Neuronal stem cell (in vitro differentiated cells): ENCODE measurements around the gene ST7.

Experiments
- DNase-seq: peaks from one replicate; pipeline ENCODE4 v3.0.0-alpha.2; 2013; ENCODE audit warnings: low spot score
- H2AFZ ChIP-seq: one replicate; pipeline ENCODE4 v1.6.1; 2013; ENCODE audit warnings: mild to moderate bottlenecking, low read length, inconsistent platforms
- H2AK5ac ChIP-seq: 2 replicates; pipeline ENCODE4 v1.6.1; 2013; ENCODE audit warnings: low read depth, mild to moderate bottlenecking, inconsistent platforms, low read length, moderate library complexity, mixed read lengths
- H2BK120ac ChIP-seq: 2 replicates; pipeline ENCODE4 v1.6.1; 2013; ENCODE audit warnings: low read depth, mild to moderate bottlenecking, inconsistent platforms, low read length, moderate library complexity, mixed read lengths
- H2BK12ac ChIP-seq: one replicate; pipeline ENCODE4 v1.6.1; 2013; ENCODE audit warnings: low read length, inconsistent platforms
- H2BK15ac ChIP-seq: 2 replicates; pipeline ENCODE4 v1.6.1; 2013; ENCODE audit warnings: mild to moderate bottlenecking, low read length, inconsistent platforms, mixed read lengths
- H2BK5ac ChIP-seq: one replicate; pipeline ENCODE4 v1.6.1; 2013; ENCODE audit warnings: inconsistent platforms, mild to moderate bottlenecking, low read length, moderate library complexity
- H3K14ac ChIP-seq: one replicate; pipeline ENCODE4 v1.6.1; 2013; ENCODE audit warnings: low read length, inconsistent platforms
- H3K18ac ChIP-seq: 2 replicates; pipeline ENCODE4 v1.6.1; 2013; ENCODE audit warnings: low read length, inconsistent platforms
- H3K23ac ChIP-seq: 2 replicates; pipeline ENCODE4 v1.6.1; 2013; ENCODE audit warnings: low read depth, mild to moderate bottlenecking, mixed read lengths, low read length, inconsistent platforms; ENCODE audit not compliant: poor library complexity
- H3K27ac ChIP-seq: replicated peaks from 3 replicates; pipeline ENCODE4 v1.5.1; 2013; ENCODE audit warnings: low read length, inconsistent platforms
- H3K27me3 ChIP-seq, 3 experiments: 2 replicates each; pipeline ENCODE4 v1.6.1; 2013; ENCODE audit warnings: low read length in 3 of 3, mild to moderate bottlenecking in 2 of 3, inconsistent platforms in 1 of 3, low read depth in 1 of 3, mixed read lengths in 1 of 3, moderate library complexity in 1 of 3; ENCODE audit not compliant: control insufficient read depth in 3 of 3, insufficient read depth in 3 of 3
- H3K36me3 ChIP-seq, 2 donors: replicated peaks in 1 of 2; 2 replicates each; pipeline ENCODE4 v1.6.1; 2013; ENCODE audit warnings: low read length in 2 of 2; ENCODE audit not compliant: control insufficient read depth in 2 of 2, insufficient read depth in 2 of 2
- H3K4ac ChIP-seq: 2 replicates; pipeline ENCODE4 v1.6.1; 2013; ENCODE audit warnings: inconsistent platforms, mild to moderate bottlenecking, low read length, moderate library complexity
- H3K4me1 ChIP-seq, 2 donors: 1 replicate in 1 of 2; 2 replicates in 1 of 2; pipeline ENCODE4 v1.6.1; 2013; ENCODE audit warnings: low read length in 2 of 2, low read depth in 1 of 2; ENCODE audit not compliant: control insufficient read depth in 2 of 2, insufficient read depth in 1 of 2
- H3K4me2 ChIP-seq: one replicate; pipeline ENCODE4 v1.6.1; 2013; ENCODE audit warnings: mild to moderate bottlenecking, low read length, inconsistent platforms; ENCODE audit not compliant: insufficient read depth, poor library complexity, severe bottlenecking
- H3K4me3 ChIP-seq, 2 donors: 2 replicates each; pipeline ENCODE4 v1.5.1; 2013; ENCODE audit warnings: low read length in 2 of 2, mild to moderate bottlenecking in 2 of 2, inconsistent platforms in 1 of 2, moderate library complexity in 1 of 2
- H3K79me1 ChIP-seq: one replicate; pipeline ENCODE4 v1.6.1; 2013; ENCODE audit warnings: low read depth, mild to moderate bottlenecking, inconsistent platforms, low read length, moderate library complexity
- H3K9ac ChIP-seq: one replicate; pipeline ENCODE4 v1.6.1; 2013; ENCODE audit warnings: mild to moderate bottlenecking, low read depth, low read length, inconsistent platforms; ENCODE audit not compliant: poor library complexity
- H3K9me3 ChIP-seq, 2 donors: replicated peaks in 1 of 2; 2 replicates each; pipeline versions ENCODE3 to v1.6.1; 2013; ENCODE audit warnings: low read length in 2 of 2, mild to moderate bottlenecking in 2 of 2, inconsistent platforms in 1 of 2, low read depth in 1 of 2, mixed read lengths in 1 of 2, moderate library complexity in 1 of 2; ENCODE audit not compliant: control insufficient read depth in 2 of 2, insufficient read depth in 1 of 2
- H4K8ac ChIP-seq: one replicate; pipeline ENCODE4 v1.6.1; 2013; ENCODE audit warnings: low read depth, mild to moderate bottlenecking, inconsistent platforms, low read length, moderate library complexity
- H4K91ac ChIP-seq: one replicate; pipeline ENCODE4 v1.6.1; 2013; ENCODE audit warnings: low read length, low read depth, mild to moderate bottlenecking, inconsistent platforms; ENCODE audit not compliant: poor library complexity
- WGBS, 2 donors: extraction: QIAGEN DNeasy Blood & Tissue Kit; methylation state at CpG; one replicate each; pipeline ENCODE4 v1.1.7; 2013; ENCODE audit warnings: missing lambda C conversion rate in 2 of 2, mixed read lengths in 1 of 2; ENCODE audit not compliant: insufficient read length in 2 of 2, insufficient replicate concordance in 1 of 2; ENCODE audit errors: extremely low coverage in 2 of 2; 5-methylcytosine and 5-hydroxymethylcytosine counted together

The ST7 gene

DNA sequence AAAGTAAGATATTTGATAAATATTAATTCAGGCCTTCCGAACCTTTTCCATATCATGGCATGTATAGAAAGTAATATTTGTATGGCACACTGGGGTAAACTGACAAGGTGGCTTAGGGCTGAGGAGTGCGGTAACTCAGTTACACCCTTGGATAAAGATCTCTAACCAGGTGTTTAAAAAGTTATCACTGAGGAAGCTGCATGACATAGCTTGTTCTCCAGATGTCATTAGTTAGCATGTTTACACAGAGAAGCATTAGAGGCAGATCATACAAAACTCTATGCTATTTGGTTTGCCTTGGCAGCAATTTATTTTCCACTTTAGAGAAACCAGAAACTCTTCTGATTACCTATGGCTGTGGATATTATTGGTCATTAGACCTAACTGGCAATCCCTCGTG is 118.2 kb downstream of the ST7 start:
- no peak overlapping the region for H3K4ac ChIP-seq
- H3K4me1 ChIP-seq: peaks cover 3 to 12% of the 10 kb centered on the region in 2 donors
- H3K4me2 ChIP-seq: no peak overlapping the region
- no peak overlapping the region for H2BK15ac ChIP-seq
- H3K4me3 ChIP-seq: no peak overlapping the region
- no CpG with 5 or more reads among the region's 3 CpGs for WGBS, 2 donors
- H3K23ac ChIP-seq: no peak overlapping the region
- no peak overlapping the region for H3K18ac ChIP-seq
- H3K9me3 ChIP-seq: peaks cover 0 to 14% of the 10 kb centered on the region in 2 donors
- H4K91ac ChIP-seq: no peak overlapping the region
- H3K27ac ChIP-seq: no peak overlapping the region
- H2AK5ac ChIP-seq: no peak overlapping the region
- H2AFZ ChIP-seq: no peak overlapping the region
- no peaks in the 10 kb centered on the region for H3K79me1 ChIP-seq
- no peaks in the 10 kb centered on the region for H3K27me3 ChIP-seq
- no peak overlapping the region for H3K9ac ChIP-seq
- H2BK12ac ChIP-seq: no peak overlapping the region
- no peak overlapping the region for H2BK120ac ChIP-seq
- no peak for DNase-seq
- no peak overlapping the region for H4K8ac ChIP-seq
- H3K36me3 ChIP-seq: no peaks in the 10 kb centered on the region
- H3K14ac ChIP-seq: no peak overlapping the region
- no peak overlapping the region for H2BK5ac ChIP-seq

DNA sequence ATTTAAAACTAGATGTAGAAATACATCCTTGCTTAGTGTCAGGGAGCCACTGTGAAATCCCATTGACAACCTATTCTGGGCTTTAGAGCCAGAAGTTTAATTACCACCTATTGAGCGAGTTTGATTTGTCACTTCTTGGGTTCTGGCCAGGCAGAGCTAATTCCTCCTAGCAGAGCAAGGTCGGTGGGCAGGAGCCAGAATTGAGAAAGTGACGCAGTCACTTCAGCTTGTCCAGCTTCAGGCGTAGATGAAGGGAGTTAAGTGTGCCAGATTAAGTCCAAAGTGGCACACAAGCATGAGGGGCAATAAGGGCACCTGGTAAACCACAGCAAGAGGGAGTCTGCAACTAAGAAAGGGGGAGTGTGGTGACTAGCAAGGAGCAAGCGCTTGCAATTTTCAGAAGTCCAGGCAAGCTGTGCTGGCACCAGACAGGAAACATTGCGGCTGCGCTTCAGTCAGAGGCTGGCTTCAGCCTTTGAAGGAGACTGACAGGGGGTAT is 119.4 kb downstream of the ST7 start:
- H2AK5ac ChIP-seq: no peak overlapping the region
- H2BK120ac ChIP-seq: no peak overlapping the region

DNA sequence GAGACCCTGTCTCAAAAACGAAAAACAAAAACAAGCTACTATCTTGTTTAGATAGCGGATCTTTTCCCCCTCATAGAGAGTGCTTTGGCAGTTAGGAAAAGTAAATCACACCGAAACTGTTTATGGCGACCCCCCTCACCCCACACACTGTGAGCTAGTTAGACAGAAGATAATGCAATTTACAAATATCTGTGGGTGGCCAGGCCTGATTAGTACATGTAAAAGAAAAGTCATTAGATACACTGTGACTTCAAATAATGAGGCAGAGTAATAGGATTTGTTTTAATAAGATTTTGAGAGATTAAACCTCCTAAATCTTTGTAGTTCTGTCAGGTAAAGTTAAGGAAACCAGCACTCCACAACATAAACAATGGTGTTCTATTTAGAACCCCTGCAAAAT is 121.1 kb downstream of the ST7 start:
- DNase-seq: no peak
- Histone ChIP-seq H3K79me1 (no peaks in the 10 kb centered on the region), H4K8ac (no peak overlapping the region), H4K91ac (no peak overlapping the region), H3K9ac (no peak overlapping the region), H3K4me2 (no peak overlapping the region), H3K4me3 (no peak overlapping the region), H3K23ac (no peak overlapping the region), H2AK5ac (no peak overlapping the region), H3K18ac (no peak overlapping the region), H2BK12ac (no peak overlapping the region), H3K4me1 (peaks cover 3 to 5% of the 10 kb centered on the region in 2 donors), H2BK15ac (no peak overlapping the region), H3K9me3 (peaks cover 0 to 15% of the 10 kb centered on the region in 2 donors), H2BK5ac (no peak overlapping the region), H3K27ac (no peak overlapping the region), H3K36me3 (no peaks in the 10 kb centered on the region), H3K27me3 (no peaks in the 10 kb centered on the region), H2AFZ (no peak overlapping the region), H2BK120ac (no peak overlapping the region), H3K4ac (no peak overlapping the region), H3K14ac (no peak overlapping the region)
- WGBS, 2 donors: no CpG with 5 or more reads among the region's 4 CpGs

More for the DNA sequence above, 119.4 kb downstream of the ST7 start:
- Histone ChIP-seq H2BK5ac (no peak overlapping the region), H3K79me1 (no peaks in the 10 kb centered on the region), H3K4me3 (no peak overlapping the region), H3K27ac (no peak overlapping the region), H2BK15ac (no peak overlapping the region), H3K4ac (no peak overlapping the region), H3K14ac (no peak overlapping the region), H4K91ac (no peak overlapping the region), H3K9me3 (peaks cover 0 to 15% of the 10 kb centered on the region in 2 donors), H3K18ac (no peak overlapping the region), H3K9ac (no peak overlapping the region), H3K4me1 (peaks cover 3 to 12% of the 10 kb centered on the region in 2 donors), H3K27me3 (no peaks in the 10 kb centered on the region), H4K8ac (no peak overlapping the region), H3K23ac (no peak overlapping the region), H3K4me2 (no peak overlapping the region), H2AFZ (no peak overlapping the region), H2BK12ac (no peak overlapping the region), H3K36me3 (no peaks in the 10 kb centered on the region)
- WGBS, 2 donors: no CpG with 5 or more reads among the region's 7 CpGs
- DNase-seq: no peak

DNA sequence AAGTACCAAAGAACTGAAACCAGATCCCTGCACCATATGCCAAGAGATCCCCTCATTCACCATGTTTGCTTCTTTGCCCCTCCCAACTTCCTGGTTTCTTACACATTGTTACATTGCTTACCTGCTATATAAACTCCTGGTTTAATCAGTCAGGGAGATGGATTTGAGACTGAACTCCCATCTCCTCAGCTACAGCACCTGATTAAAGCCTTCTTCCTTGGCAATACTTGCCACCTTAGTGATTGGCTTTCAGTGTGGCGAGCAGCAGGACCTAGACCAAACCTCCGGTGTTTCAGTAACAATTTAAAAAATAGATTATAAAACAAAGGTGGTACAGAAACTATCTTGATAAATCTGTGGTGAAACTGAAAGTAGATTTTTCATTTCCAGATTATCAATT is 122.6 kb downstream of the ST7 start:
- no peak overlapping the region for H2AFZ ChIP-seq
- no peak overlapping the region for H3K27ac ChIP-seq
- no peak overlapping the region for H2AK5ac ChIP-seq
- no peak overlapping the region for H2BK5ac ChIP-seq
- no peaks in the 10 kb centered on the region for H3K27me3 ChIP-seq
- no peak overlapping the region for H3K23ac ChIP-seq
- H2BK120ac ChIP-seq: no peak overlapping the region
- H3K4ac ChIP-seq: no peak overlapping the region
- no peaks in the 10 kb centered on the region for H3K79me1 ChIP-seq
- peaks cover 0 to 15% of the 10 kb centered on the region in 2 donors for H3K9me3 ChIP-seq
- H3K14ac ChIP-seq: no peak overlapping the region
- no peak overlapping the region for H3K18ac ChIP-seq
- H3K36me3 ChIP-seq: no peaks in the 10 kb centered on the region
- no CpG with 5 or more reads among the region's 2 CpGs for WGBS, 2 donors
- no peak overlapping the region for H3K4me3 ChIP-seq
- no peak overlapping the region for H3K4me2 ChIP-seq
- no peak for DNase-seq
- H3K9ac ChIP-seq: no peak overlapping the region
- peaks cover 3 to 5% of the 10 kb centered on the region in 2 donors for H3K4me1 ChIP-seq
- H2BK15ac ChIP-seq: no peak overlapping the region
- H4K91ac ChIP-seq: no peak overlapping the region
- H4K8ac ChIP-seq: no peak overlapping the region
- no peak overlapping the region for H2BK12ac ChIP-seq
